ENCODE measurements around the gene TRIM5.

TRIM5 gene

GRCh38 chr11:5712507-5712906, 27.6 kb upstream of the TRIM5 start:
- H3K4me3 ChIP-seq (ENCODE audit: low read depth, low read length): no peak overlapping the region
- DNase-seq (ENCODE audit: low read depth): no peak
- TF ChIP-seq CTCF (IDR thresholded peaks at IDR 0.05; ENCODE audit: control insufficient read depth, extremely low read depth, insufficient read depth): peak; percentile 54

GRCh38 chr11:5705688-5706087, 20.8 kb upstream of the TRIM5 start:
- TF ChIP-seq CTCF (IDR thresholded peaks at IDR 0.05; ENCODE audit: control insufficient read depth, extremely low read depth, insufficient read depth): no peak
- DNase-seq (ENCODE audit: low read depth): no peak

GRCh38 chr11:5703741-5704536, 19.1 kb upstream of the TRIM5 start:
- no peak for TF ChIP-seq CTCF (IDR thresholded peaks at IDR 0.05; ENCODE audit: control insufficient read depth, extremely low read depth, insufficient read depth)
- no peak for DNase-seq (ENCODE audit: low read depth)
- no peak overlapping the region for H3K4me3 ChIP-seq (ENCODE audit: low read depth, low read length)

More at GRCh38 chr11:5705688-5706087, 20.8 kb upstream of the TRIM5 start:
- no peak overlapping the region for H3K4me3 ChIP-seq (ENCODE audit: low read depth, low read length)

- no peak overlapping the region for H3K4me3 ChIP-seq (ENCODE audit: low read depth, low read length)
- DNase-seq (ENCODE audit: low read depth): no peak
- no peak for TF ChIP-seq CTCF (IDR thresholded peaks at IDR 0.05; ENCODE audit: control insufficient read depth, extremely low read depth, insufficient read depth)
Observed at GRCh38 chr11:5701055-5701577, 16.2 kb upstream of the TRIM5 start.

GRCh38 chr11:5700421-5701054, 15.7 kb upstream of the TRIM5 start:
- DNase-seq (ENCODE audit: low read depth): no peak
- TF ChIP-seq CTCF (IDR thresholded peaks at IDR 0.05; ENCODE audit: control insufficient read depth, extremely low read depth, insufficient read depth): no peak
- no peak overlapping the region for H3K4me3 ChIP-seq (ENCODE audit: low read depth, low read length)

GRCh38 chr11:5698281-5698680, 13.4 kb upstream of the TRIM5 start:
- no peak for DNase-seq (ENCODE audit: low read depth)
- TF ChIP-seq CTCF (IDR thresholded peaks at IDR 0.05; ENCODE audit: control insufficient read depth, extremely low read depth, insufficient read depth): no peak

More at GRCh38 chr11:5698281-5698680, 13.4 kb upstream of the TRIM5 start:
- H3K4me3 ChIP-seq (ENCODE audit: low read depth, low read length): no peak overlapping the region
